ENCODE data around the gene DYNC2LI1. TPM values are rescaled to one million over a fixed set of nuclear protein-coding genes. Genes with fewer than 3 reads are reported as not detected.

DYNC2LI1 gene
- total RNA-seq, 1 donor from 2014 or later = 10.7 TPM

- H3K9me3 Mint-ChIP-seq (ENCODE audit: unreplicated experiment) = no peaks in the 10 kb centered on the region
- H3K27me3 Mint-ChIP-seq (ENCODE audit: unreplicated experiment) = no peaks in the 10 kb centered on the region
- no peaks in the 10 kb centered on the region for H3K36me3 Mint-ChIP-seq (ENCODE audit: low read depth, unreplicated experiment)
- no peak for DNase-seq (ENCODE audit: low spot score)
- TF ChIP-seq, protein P1, sequence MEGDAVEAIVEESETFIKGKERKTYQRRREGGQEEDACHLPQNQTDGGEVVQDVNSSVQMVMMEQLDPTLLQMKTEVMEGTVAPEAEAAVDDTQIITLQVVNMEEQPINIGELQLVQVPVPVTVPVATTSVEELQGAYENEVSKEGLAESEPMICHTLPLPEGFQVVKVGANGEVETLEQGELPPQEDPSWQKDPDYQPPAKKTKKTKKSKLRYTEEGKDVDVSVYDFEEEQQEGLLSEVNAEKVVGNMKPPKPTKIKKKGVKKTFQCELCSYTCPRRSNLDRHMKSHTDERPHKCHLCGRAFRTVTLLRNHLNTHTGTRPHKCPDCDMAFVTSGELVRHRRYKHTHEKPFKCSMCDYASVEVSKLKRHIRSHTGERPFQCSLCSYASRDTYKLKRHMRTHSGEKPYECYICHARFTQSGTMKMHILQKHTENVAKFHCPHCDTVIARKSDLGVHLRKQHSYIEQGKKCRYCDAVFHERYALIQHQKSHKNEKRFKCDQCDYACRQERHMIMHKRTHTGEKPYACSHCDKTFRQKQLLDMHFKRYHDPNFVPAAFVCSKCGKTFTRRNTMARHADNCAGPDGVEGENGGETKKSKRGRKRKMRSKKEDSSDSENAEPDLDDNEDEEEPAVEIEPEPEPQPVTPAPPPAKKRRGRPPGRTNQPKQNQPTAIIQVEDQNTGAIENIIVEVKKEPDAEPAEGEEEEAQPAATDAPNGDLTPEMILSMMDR (IDR thresholded peaks at IDR 0.05; ENCODE audit: unreplicated experiment) = no peak
- H3K27ac Mint-ChIP-seq (ENCODE audit: unreplicated experiment) = no peak overlapping the region
- no peak overlapping the region for H3K4me3 Mint-ChIP-seq (ENCODE audit: unreplicated experiment)
- no peaks in the 10 kb centered on the region for H3K4me1 Mint-ChIP-seq (ENCODE audit: unreplicated experiment)
These were observed 44.2 kb upstream of the DYNC2LI1 start for GRCh38 chr2:43729491-43730174.

DNA sequence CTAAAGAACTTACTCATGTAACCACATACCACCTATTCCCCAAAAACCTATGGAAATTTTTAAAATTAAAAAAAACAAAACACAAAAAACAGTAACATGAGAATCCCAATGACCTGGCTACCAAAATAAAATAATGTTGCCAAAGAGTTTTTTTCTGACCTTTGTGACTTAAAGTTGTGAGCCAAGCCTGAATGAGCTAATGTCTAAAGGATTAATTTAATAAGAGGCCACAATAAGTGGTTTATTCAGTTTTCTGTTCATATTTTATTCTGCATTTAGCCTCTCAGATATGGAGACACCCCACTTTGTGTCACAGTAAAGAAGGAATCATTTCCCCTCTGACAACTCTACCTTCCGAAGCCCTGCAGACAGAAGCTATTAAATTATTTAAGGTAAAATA lies 42.6 kb upstream of the DYNC2LI1 start:
- no peaks in the 10 kb centered on the region for H3K36me3 Mint-ChIP-seq (ENCODE audit: low read depth, unreplicated experiment)
- no peaks in the 10 kb centered on the region for H3K4me1 Mint-ChIP-seq (ENCODE audit: unreplicated experiment)
- H3K27ac Mint-ChIP-seq (ENCODE audit: unreplicated experiment) = no peak overlapping the region
- H3K9me3 Mint-ChIP-seq (ENCODE audit: unreplicated experiment) = no peaks in the 10 kb centered on the region
- TF ChIP-seq, protein P1 (IDR thresholded peaks at IDR 0.05; ENCODE audit: unreplicated experiment) = no peak
- no peak overlapping the region for H3K4me3 Mint-ChIP-seq (ENCODE audit: unreplicated experiment)
- H3K27me3 Mint-ChIP-seq (ENCODE audit: unreplicated experiment) = no peaks in the 10 kb centered on the region
- DNase-seq (ENCODE audit: low spot score) = no peak

DNA sequence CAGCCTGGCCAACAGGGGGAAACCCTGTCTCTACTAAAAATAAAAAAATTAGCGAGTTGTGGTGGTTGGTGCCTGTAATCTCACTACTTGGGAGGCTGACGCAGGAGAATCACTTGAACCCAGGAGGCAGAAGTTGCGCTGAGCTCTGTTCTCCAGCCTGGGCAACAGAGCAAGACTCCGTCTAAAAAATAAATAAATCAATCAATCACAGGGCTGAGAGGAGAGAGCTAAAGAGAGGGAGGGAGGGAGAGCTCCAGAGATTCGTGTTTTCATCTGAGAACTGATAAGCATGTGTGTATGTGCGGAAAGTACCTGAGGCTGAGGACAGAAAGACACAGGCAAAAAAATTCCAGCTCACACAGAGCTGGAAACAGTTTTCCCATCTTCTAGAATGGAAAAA lies 37.2 kb upstream of the DYNC2LI1 start:
- no peak overlapping the region for H3K4me3 Mint-ChIP-seq (ENCODE audit: unreplicated experiment)
- no peaks in the 10 kb centered on the region for H3K27me3 Mint-ChIP-seq (ENCODE audit: unreplicated experiment)
- no peak overlapping the region for H3K27ac Mint-ChIP-seq (ENCODE audit: unreplicated experiment)
- no peaks in the 10 kb centered on the region for H3K4me1 Mint-ChIP-seq (ENCODE audit: unreplicated experiment)
- no peaks in the 10 kb centered on the region for H3K9me3 Mint-ChIP-seq (ENCODE audit: unreplicated experiment)
- no peaks in the 10 kb centered on the region for H3K36me3 Mint-ChIP-seq (ENCODE audit: low read depth, unreplicated experiment)
- DNase-seq (ENCODE audit: low spot score) = no peak
- TF ChIP-seq, protein P1 (IDR thresholded peaks at IDR 0.05; ENCODE audit: unreplicated experiment) = no peak

GRCh38 chr2:43737097-43737854 lies 36.6 kb upstream of the DYNC2LI1 start:
- Mint-ChIP-seq H3K9me3 (ENCODE audit: unreplicated experiment) (no peaks in the 10 kb centered on the region), H3K36me3 (ENCODE audit: low read depth, unreplicated experiment) (no peaks in the 10 kb centered on the region), H3K27me3 (ENCODE audit: unreplicated experiment) (no peaks in the 10 kb centered on the region), H3K27ac (ENCODE audit: unreplicated experiment) (no peak overlapping the region), H3K4me3 (ENCODE audit: unreplicated experiment) (no peak overlapping the region), H3K4me1 (ENCODE audit: unreplicated experiment) (no peaks in the 10 kb centered on the region)
- TF ChIP-seq, protein P1 (IDR thresholded peaks at IDR 0.05; ENCODE audit: unreplicated experiment) = no peak
- DNase-seq (ENCODE audit: low spot score) = no peak

DNA sequence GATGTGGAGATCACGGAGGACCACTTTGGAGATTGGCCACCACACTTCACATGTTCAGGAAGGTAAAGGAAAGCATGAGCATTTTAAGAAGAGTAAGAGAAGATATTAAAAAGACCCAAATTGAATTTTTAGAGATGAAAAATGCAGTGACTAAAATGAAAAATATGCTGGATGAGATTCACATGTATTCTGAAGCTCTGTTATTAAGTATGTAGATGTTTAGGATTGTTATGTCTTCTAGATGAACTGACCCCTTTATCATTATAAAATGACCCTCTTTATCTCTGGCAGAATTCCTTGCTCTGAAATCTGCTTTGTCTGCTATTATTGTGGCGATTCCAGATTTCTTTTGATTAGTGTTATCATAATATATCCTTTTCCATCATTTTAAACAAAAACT lies 36.0 kb upstream of the DYNC2LI1 start:
- no peaks in the 10 kb centered on the region for H3K27me3 Mint-ChIP-seq (ENCODE audit: unreplicated experiment)
- no peak overlapping the region for H3K4me3 Mint-ChIP-seq (ENCODE audit: unreplicated experiment)
- H3K9me3 Mint-ChIP-seq (ENCODE audit: unreplicated experiment) = no peaks in the 10 kb centered on the region
- H3K4me1 Mint-ChIP-seq (ENCODE audit: unreplicated experiment) = no peaks in the 10 kb centered on the region
- no peak overlapping the region for H3K27ac Mint-ChIP-seq (ENCODE audit: unreplicated experiment)
- DNase-seq (ENCODE audit: low spot score) = no peak
- H3K36me3 Mint-ChIP-seq (ENCODE audit: low read depth, unreplicated experiment) = no peaks in the 10 kb centered on the region
- TF ChIP-seq, protein P1 (IDR thresholded peaks at IDR 0.05; ENCODE audit: unreplicated experiment) = no peak

Data from endothelial cell (in vitro differentiated cells).